ENCODE measurements around the gene AUTS2. TPM values are rescaled to one million over a fixed set of nuclear protein-coding genes. Genes with fewer than 3 reads are reported as not detected.

Gene AUTS2
- total and polyA plus RNA-seq, 2 donors (not counting 1 experiment from before 2014, with no cell fraction given) = 0.60 to 9.1 TPM

DNA sequence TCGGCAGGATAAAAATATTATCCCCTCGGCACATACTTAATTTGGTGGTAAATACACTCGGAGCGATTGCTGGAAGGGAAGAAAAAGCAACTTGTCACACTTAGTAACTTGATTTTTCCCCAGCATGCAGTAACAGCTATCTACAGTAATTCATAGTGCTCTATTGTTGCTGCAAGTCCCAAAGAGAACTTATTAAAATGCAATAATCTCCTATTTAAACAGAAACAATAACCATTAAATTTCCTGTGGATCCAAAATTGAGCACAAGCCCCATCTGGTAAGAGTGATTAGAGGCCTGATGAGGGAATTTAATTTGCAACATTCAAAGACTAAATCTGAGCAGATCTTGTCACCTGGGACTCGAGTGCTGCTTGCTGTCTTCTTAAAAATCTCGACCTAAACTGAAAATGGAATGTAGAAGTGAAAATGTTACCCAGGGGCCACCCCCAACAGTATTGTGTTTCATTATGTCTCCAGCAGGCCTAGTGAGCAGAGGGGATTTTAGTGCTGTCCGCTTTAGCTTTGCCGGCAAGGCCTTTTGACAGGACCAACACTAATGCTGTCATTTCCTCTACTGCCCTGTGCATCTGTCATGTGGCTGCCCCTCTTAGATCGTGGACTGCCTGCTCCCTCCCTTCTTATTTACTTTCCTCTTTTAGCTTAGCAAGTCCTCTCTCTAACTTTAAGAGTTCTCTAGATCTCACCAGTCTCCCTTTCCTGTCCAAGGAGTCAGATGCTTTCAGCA, 639.7 kb downstream of the AUTS2 start:
- no peak for DNase-seq (ENCODE audit: low read depth in 2 of 2)
- H3K9ac ChIP-seq (ENCODE audit: insufficient read depth, low read length) = no peak overlapping the region
- H3K36me3 ChIP-seq (ENCODE audit: control insufficient read depth, insufficient read depth, low read length) = no peaks in the 10 kb centered on the region
- no peak overlapping the region for H2AFZ ChIP-seq (ENCODE audit: low read length)
- H3K4me2 ChIP-seq (ENCODE audit: extremely low read depth, insufficient read depth, low read length) = no peak overlapping the region
- no peak overlapping the region for H3K27ac ChIP-seq (ENCODE audit: insufficient read depth, low read length)
- no peaks in the 10 kb centered on the region for H3K9me3 ChIP-seq (ENCODE audit: control insufficient read depth, insufficient read depth, low read depth, low read length)
- no peaks in the 10 kb centered on the region for H4K20me1 ChIP-seq (ENCODE audit: control insufficient read depth, extremely low read depth, insufficient read depth, low read length)
- no peaks in the 10 kb centered on the region for H3K27me3 ChIP-seq (ENCODE audit: control insufficient read depth, insufficient read depth, low read length)
- no peak overlapping the region for H3K4me3 ChIP-seq (replicated peaks in 1 of 4; ENCODE audit: control extremely low read depth in 1 of 4, insufficient read depth in 1 of 4, low read depth in 3 of 4, low read length in 4 of 4)
- no peaks in the 10 kb centered on the region for H3K4me1 ChIP-seq (ENCODE audit: control insufficient read depth, extremely low read depth, insufficient read depth, low read length)
- no peaks in the 10 kb centered on the region for H3K79me2 ChIP-seq (ENCODE audit: control insufficient read depth, insufficient read depth, low read length)
- no peak for TF ChIP-seq EZH2 (IDR thresholded peaks at IDR 0.05; ENCODE audit: low read length, missing control alignments)
- TF ChIP-seq CTCF (conservative IDR thresholded peaks at IDR 0.05 in 1 of 2, IDR thresholded peaks at IDR 0.05 in 1 of 2; ENCODE audit: low read depth in 1 of 2, low read length in 2 of 2) = no peak

GRCh38 chr7:70239918-70240317, 641.6 kb downstream of the AUTS2 start:
- peak in 1 of 2 donors; percentile 7 for DNase-seq (ENCODE audit: low read depth in 2 of 2)
- Histone ChIP-seq H3K4me2 (ENCODE audit: extremely low read depth, insufficient read depth, low read length) (no peak overlapping the region), H3K27ac (ENCODE audit: insufficient read depth, low read length) (no peak overlapping the region), H3K4me3 (replicated peaks in 1 of 4; ENCODE audit: control extremely low read depth in 1 of 4, insufficient read depth in 1 of 4, low read depth in 3 of 4, low read length in 4 of 4) (no peak overlapping the region), H4K20me1 (ENCODE audit: control insufficient read depth, extremely low read depth, insufficient read depth, low read length) (no peaks in the 10 kb centered on the region), H3K36me3 (ENCODE audit: control insufficient read depth, insufficient read depth, low read length) (no peaks in the 10 kb centered on the region), H3K79me2 (ENCODE audit: control insufficient read depth, insufficient read depth, low read length) (no peaks in the 10 kb centered on the region), H3K9ac (ENCODE audit: insufficient read depth, low read length) (no peak overlapping the region), H3K4me1 (ENCODE audit: control insufficient read depth, extremely low read depth, insufficient read depth, low read length) (no peaks in the 10 kb centered on the region), H3K9me3 (ENCODE audit: control insufficient read depth, insufficient read depth, low read depth, low read length) (no peaks in the 10 kb centered on the region), H2AFZ (ENCODE audit: low read length) (no peak overlapping the region), H3K27me3 (ENCODE audit: control insufficient read depth, insufficient read depth, low read length) (no peaks in the 10 kb centered on the region)
- TF ChIP-seq EZH2 (IDR thresholded peaks at IDR 0.05; ENCODE audit: low read length, missing control alignments) = no peak

DNA sequence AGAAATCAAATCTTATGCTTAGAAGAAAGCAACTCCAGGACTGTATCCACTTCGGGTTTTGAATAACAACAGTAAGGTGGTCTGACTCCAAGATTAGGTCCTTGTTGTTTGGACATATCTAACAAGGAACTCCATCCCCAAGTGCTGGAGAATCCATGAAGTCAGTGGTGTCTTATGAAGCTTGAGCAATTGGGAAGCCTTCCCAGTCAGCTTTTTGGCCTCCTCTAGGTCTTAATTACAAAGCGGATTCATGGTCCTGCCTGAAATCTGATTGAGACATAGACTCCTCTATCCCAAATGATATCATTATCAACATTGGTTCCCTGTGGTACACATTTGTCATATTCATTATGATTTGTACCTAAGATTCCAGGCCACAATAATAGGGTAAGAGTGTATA, 642.6 kb downstream of the AUTS2 start:
- H2AFZ ChIP-seq (ENCODE audit: low read length) = no peak overlapping the region
- no peaks in the 10 kb centered on the region for H3K79me2 ChIP-seq (ENCODE audit: control insufficient read depth, insufficient read depth, low read length)
- no peak for TF ChIP-seq CTCF (conservative IDR thresholded peaks at IDR 0.05 in 1 of 2, IDR thresholded peaks at IDR 0.05 in 1 of 2; ENCODE audit: low read depth in 1 of 2, low read length in 2 of 2)
- no peak for TF ChIP-seq EZH2 (IDR thresholded peaks at IDR 0.05; ENCODE audit: low read length, missing control alignments)
- H3K4me1 ChIP-seq (ENCODE audit: control insufficient read depth, extremely low read depth, insufficient read depth, low read length) = no peaks in the 10 kb centered on the region
- no peak overlapping the region for H3K27ac ChIP-seq (ENCODE audit: insufficient read depth, low read length)
- H3K9ac ChIP-seq (ENCODE audit: insufficient read depth, low read length) = no peak overlapping the region
- H3K27me3 ChIP-seq (ENCODE audit: control insufficient read depth, insufficient read depth, low read length) = no peaks in the 10 kb centered on the region
- no peak overlapping the region for H3K4me2 ChIP-seq (ENCODE audit: extremely low read depth, insufficient read depth, low read length)
- no peaks in the 10 kb centered on the region for H3K9me3 ChIP-seq (ENCODE audit: control insufficient read depth, insufficient read depth, low read depth, low read length)
- no peaks in the 10 kb centered on the region for H3K36me3 ChIP-seq (ENCODE audit: control insufficient read depth, insufficient read depth, low read length)
- no peaks in the 10 kb centered on the region for H4K20me1 ChIP-seq (ENCODE audit: control insufficient read depth, extremely low read depth, insufficient read depth, low read length)
- no peak for DNase-seq (ENCODE audit: low read depth in 2 of 2)
- H3K4me3 ChIP-seq (replicated peaks in 1 of 4; ENCODE audit: control extremely low read depth in 1 of 4, insufficient read depth in 1 of 4, low read depth in 3 of 4, low read length in 4 of 4) = no peak overlapping the region
